Retinal pigment epithelial cell (primary cell): ENCODE results near the gene TMEM150C.

Source experiments
- DNase-seq: peaks from one replicate; pipeline ENCODE4 v3.0.0-alpha.2; 2010; ENCODE audit warnings: low read depth
- H3K4me3 ChIP-seq: 2 replicates; pipeline ENCODE4 v1.5.1; 2011; ENCODE audit warnings: mild to moderate bottlenecking, low read length, control low read depth, moderate library complexity
- TF ChIP-seq, protein P1 (sequence below): conservative IDR thresholded peaks from 2 replicates; pipeline ENCODE4 v1.5.1; 2011; ENCODE audit warnings: low read depth, low read length, control low read depth, inconsistent platforms

TMEM150C gene

DNA sequence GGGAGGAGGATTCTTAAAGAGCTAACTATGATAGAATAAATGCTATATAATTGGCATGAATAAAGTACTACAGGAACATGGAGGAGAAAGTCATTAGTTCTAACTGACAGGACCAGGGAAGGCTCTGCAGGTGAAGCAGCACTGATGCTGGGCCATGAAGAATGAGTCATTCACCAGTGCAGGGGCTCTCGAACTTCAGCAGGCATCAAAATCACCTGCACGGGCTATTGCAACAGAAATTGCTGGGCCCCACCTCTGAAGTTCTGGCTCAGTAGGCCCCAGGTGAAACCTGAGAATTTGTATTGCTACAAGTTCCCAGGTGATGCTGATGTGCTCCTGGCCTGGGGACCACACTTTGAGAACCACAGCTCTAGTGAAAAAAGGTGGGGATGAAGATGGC lies 33.7 kb downstream of the TMEM150C start:
- no peak overlapping the region for H3K4me3 ChIP-seq
- no peak for DNase-seq
- TF ChIP-seq, protein P1, sequence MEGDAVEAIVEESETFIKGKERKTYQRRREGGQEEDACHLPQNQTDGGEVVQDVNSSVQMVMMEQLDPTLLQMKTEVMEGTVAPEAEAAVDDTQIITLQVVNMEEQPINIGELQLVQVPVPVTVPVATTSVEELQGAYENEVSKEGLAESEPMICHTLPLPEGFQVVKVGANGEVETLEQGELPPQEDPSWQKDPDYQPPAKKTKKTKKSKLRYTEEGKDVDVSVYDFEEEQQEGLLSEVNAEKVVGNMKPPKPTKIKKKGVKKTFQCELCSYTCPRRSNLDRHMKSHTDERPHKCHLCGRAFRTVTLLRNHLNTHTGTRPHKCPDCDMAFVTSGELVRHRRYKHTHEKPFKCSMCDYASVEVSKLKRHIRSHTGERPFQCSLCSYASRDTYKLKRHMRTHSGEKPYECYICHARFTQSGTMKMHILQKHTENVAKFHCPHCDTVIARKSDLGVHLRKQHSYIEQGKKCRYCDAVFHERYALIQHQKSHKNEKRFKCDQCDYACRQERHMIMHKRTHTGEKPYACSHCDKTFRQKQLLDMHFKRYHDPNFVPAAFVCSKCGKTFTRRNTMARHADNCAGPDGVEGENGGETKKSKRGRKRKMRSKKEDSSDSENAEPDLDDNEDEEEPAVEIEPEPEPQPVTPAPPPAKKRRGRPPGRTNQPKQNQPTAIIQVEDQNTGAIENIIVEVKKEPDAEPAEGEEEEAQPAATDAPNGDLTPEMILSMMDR = no peak

GRCh38 chr4:82525307-82525911 lies 36.4 kb downstream of the TMEM150C start:
- H3K4me3 ChIP-seq = no peak overlapping the region
- DNase-seq = no peak
- TF ChIP-seq, protein P1 = no peak

DNA sequence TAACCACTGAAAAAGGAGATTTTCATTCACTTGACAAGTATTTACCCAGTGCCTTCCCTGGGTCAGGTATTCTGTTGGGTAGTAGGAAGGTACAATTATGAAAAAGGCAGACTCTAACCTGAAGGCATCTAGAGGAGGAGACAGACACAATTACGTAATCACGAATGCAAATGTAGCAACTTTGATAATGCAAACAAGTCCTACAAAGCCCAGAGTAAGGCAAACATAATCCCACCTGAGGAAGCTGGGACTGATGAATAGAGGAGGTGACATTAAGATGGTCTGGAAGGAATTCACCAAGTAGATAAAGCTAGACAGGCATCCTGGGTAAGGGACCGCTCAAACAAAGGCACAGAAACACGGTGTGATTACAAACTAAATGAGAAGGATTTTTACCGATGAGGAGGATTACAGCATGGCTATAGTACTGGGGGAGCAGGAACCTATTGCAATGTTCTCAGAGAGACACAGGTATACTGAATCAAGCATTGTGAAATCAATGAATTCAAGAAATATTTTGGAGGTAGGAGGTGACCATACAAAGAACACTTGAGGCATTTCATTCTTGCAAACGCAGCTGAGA lies 37.1 kb downstream of the TMEM150C start:
- TF ChIP-seq, protein P1 = no peak
- H3K4me3 ChIP-seq = no peak overlapping the region
- no peak for DNase-seq

GRCh38 chr4:82523179-82523578 lies 38.6 kb downstream of the TMEM150C start:
- TF ChIP-seq, protein P1 = no peak
- no peak for DNase-seq
- no peak overlapping the region for H3K4me3 ChIP-seq

DNA sequence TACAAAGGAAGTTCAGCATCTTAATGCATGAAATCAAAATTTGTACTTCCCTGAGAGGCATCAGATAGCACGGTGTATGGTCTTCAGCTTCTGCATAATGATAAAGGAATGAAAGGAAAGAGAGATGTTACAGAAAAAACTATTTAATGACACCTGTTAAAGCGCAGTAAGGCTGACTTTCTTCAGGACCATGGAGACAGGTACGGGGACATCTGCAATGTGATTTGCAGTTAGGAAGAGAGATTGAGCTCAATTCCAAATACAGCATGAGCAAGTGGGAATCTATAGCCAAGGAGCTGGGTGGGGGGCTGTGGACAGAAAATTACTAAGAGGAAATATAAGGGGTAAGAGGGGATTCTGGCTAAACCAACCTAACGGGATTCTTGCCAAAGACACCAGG lies 39.3 kb downstream of the TMEM150C start:
- TF ChIP-seq, protein P1 = no peak
- no peak for DNase-seq
- H3K4me3 ChIP-seq = no peak overlapping the region

DNA sequence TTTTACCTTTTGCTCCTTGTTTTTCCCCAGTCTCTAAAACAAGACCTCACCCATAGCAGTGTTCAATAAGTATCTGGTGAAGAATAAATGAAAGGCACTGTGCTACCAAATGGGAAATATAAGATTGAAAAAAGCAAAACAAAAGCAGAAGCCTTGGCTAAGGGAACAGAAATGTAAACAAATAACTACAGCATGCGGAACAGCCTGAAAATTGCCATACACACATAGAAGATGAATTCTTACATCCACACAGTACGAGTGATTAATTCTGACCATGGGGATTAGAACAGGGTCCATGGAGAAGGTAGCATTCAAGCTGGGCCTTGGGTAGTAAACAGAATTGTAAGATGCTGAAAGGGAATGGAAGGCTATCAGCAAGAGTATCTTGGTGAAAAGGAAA lies 40.5 kb downstream of the TMEM150C start:
- H3K4me3 ChIP-seq = no peak overlapping the region
- DNase-seq = no peak
- TF ChIP-seq, protein P1 = no peak

DNA sequence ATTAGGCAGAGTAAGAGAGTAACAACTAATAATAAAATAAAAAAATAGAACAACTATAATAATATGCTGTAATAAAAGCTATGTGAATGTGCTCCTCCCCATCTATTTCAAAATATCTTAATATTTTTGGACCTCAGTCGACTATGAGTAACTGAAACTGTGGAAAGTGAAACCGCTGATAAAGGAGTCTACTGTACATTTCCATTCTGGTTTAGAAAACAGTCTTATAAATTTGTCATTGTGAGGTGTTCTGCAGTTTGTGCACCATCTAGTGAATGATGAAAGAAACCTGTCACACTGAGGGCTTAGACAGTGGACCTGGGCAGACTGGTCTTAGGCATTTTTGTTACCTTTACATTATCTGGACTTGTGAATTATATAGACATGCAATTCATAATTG lies 42.0 kb downstream of the TMEM150C start:
- TF ChIP-seq, protein P1 = no peak
- H3K4me3 ChIP-seq = no peak overlapping the region
- DNase-seq = no peak
